Stimulated activated CD4-positive, alpha-beta T cell treated with anti-CD3 and anti-CD28 coated beads, Interleukin-2, amount 100 ng/mL, for 24 hours (primary cell): Measurements from ENCODE around the gene RCC1.
"Not testable (repeated sequence)": the region's sequence is repeated elsewhere in the genome, so short reads cannot be mapped to it uniquely, and the experiment has no call there.

Experiments used
- DNase-seq, 2 donors: peaks; one replicate each; pipeline ENCODE4 v3.0.0-alpha.2; 2020

Gene RCC1

GRCh38 chr1:28551381-28551780 lies 45.5 kb downstream of the RCC1 start:
- DNase-seq, result no peak

GRCh38 chr1:28552758-28553663 lies 47.2 kb downstream of the RCC1 start, which contains the start of gene TRNAU1AP:
TRNAU1AP (plus strand) TSS chr1:28553085; CDS start chr1:28553111, 26 bp downstream.
- peak; percentile 98 to 99 for DNase-seq

- DNase-seq, result no peak
Measured at GRCh38 chr1:28560886-28561285, 55.0 kb downstream of the RCC1 start.

- DNase-seq, result no peak
Measured at GRCh38 chr1:28564310-28564709, 58.5 kb downstream of the RCC1 start.

GRCh38 chr1:28565040-28565439 lies 59.2 kb downstream of the RCC1 start:
- DNase-seq, result no peak

GRCh38 chr1:28565726-28566125 lies 59.9 kb downstream of the RCC1 start:
- DNase-seq, result no peak

GRCh38 chr1:28566931-28567330 lies 61.1 kb downstream of the RCC1 start:
- no peak for DNase-seq

- DNase-seq, result no peak
Measured at GRCh38 chr1:28571911-28572310, 66.1 kb downstream of the RCC1 start.

- not testable (repeated sequence) for DNase-seq
Measured at GRCh38 chr1:28572891-28573290, 67.0 kb downstream of the RCC1 start.

GRCh38 chr1:28573564-28573963 lies 67.7 kb downstream of the RCC1 start:
- DNase-seq, result no peak

- peak; percentile 47 to 62 for DNase-seq
Measured at GRCh38 chr1:28577052-28577678, 71.3 kb downstream of the RCC1 start.

- DNase-seq, result peak; percentile 35 to 37
Measured at GRCh38 chr1:28577738-28578536, 72.1 kb downstream of the RCC1 start.

GRCh38 chr1:28578696-28579218 lies 72.9 kb downstream of the RCC1 start:
- DNase-seq, result no peak

- DNase-seq, result no peak
Measured at GRCh38 chr1:28579401-28579800, 73.6 kb downstream of the RCC1 start.

GRCh38 chr1:28580722-28581530 lies 75.1 kb downstream of the RCC1 start:
- DNase-seq, result peak; percentile 48 to 64

GRCh38 chr1:28581531-28582247 lies 75.8 kb downstream of the RCC1 start:
- peak; percentile 93 to 95 for DNase-seq

- no peak for DNase-seq
Measured at GRCh38 chr1:28582248-28582615, 76.4 kb downstream of the RCC1 start.

GRCh38 chr1:28586585-28587391 lies 80.9 kb downstream of the RCC1 start:
- DNase-seq, result not testable (repeated sequence)
